Lower leg skin (tissue), 3 donors: ENCODE data around the gene SH3D21.

ENCODE experiments used
- CTCF ChIP-seq, 3 donors: fragments of 450-650 bp; IDR thresholded peaks; one replicate each; pipeline ENCODE4 v1.5.1; 2016; ENCODE audit warnings: antibody characterized with exemption in 3 of 3, mild to moderate bottlenecking in 3 of 3, moderate library complexity in 2 of 3
- POLR2A ChIP-seq, 2 donors: fragments of 450-650 bp; IDR thresholded peaks; one replicate each; pipeline ENCODE4 v1.6.1; 2016 to 2017; ENCODE audit warnings: antibody characterized with exemption in 2 of 2, mild to moderate bottlenecking in 1 of 2, moderate library complexity in 1 of 2

DNA sequence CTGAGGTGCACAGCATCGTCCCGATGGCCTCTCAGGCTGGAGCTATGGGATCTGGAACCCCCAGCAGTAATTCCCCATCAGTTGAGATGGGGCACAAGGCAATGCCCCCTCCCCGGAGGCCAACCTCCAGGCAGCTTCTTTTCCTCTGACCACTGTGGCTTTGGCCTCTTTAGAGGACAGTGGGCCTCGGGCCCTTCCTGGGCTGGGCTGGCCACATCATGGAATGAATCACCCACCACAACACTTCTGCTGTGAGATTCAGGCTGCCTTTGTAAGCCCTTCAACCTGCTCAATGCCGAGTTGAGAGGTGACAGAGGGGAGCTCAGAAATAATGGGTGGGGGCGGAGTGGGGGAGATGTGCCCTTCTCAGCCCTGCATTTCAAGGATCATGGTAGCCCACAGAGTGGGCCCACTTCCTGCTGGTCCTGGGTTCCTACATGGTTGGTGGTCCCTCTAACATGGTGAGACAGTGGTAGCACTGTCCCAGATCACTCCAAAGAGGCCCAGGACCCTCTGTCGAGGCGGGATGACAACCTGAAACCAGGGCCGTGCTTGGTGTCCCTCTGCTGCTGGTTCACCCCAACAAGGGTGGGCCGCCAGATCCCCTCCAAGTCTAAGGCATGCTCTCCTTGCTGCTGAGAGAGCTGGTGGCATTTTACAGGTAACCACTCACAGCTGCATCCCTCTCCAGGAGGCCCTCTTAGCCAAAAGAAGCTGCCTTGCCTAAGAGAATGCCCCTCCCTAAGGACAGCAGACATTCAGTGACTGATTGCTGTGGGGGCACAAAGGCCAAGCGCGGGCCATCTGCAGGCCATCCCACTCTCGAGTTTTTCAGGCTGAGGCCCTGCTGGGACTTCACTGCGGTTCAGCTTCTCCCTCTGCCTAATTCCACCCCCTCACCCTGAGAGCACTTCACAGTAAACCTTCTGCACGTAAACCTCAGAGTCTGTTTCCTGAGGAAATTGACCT is 47.0 kb downstream of the SH3D21 start:
- no peak for TF ChIP-seq POLR2A (IDR thresholded peaks at IDR 0.05)
- TF ChIP-seq CTCF (IDR thresholded peaks at IDR 0.05) = no peak
